ENCODE measurements around the gene PTPRG. TPM values are rescaled to one million over a fixed set of nuclear protein-coding genes. Genes with fewer than 3 reads are reported as not detected.

Gene PTPRG
- total and polyA plus RNA-seq, 2 of the 13 experiments (the other 11 are each of a cell fraction or from before 2014, with no cell fraction given), result 8.0 to 25.3 TPM

DNA sequence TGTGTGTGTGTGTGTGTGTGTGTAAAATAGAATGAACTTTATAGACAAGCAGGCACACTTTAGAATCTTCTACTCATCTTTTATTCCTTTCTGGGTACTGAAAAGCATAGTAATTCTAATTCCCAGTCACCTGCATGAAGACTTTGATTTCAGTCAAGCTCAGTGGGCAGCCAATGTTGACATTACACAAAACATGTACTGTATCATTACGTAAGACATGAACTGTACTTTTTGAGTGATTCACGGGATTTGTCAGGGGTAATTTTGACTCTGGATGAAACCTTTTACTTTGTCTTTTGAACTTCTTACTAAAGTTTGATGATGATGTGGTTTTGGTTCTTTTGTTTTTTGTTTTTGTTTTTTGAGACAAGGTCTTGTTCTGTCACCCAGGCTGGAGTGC lies 38.8 kb downstream of the PTPRG start (continued):
- TF ChIP-seq, protein P1, sequence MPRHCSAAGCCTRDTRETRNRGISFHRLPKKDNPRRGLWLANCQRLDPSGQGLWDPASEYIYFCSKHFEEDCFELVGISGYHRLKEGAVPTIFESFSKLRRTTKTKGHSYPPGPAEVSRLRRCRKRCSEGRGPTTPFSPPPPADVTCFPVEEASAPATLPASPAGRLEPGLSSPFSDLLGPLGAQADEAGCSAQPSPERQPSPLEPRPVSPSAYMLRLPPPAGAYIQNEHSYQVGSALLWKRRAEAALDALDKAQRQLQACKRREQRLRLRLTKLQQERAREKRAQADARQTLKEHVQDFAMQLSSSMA (CRISPR knock-in tag; IDR thresholded peaks at IDR 0.05), result no peak
- TF ChIP-seq SAP130 (CRISPR knock-in tag; IDR thresholded peaks at IDR 0.05; ENCODE audit: low read depth), result peak; percentile 49; the same call in 1 of the 2 replicates
- TF ChIP-seq, protein P2, sequence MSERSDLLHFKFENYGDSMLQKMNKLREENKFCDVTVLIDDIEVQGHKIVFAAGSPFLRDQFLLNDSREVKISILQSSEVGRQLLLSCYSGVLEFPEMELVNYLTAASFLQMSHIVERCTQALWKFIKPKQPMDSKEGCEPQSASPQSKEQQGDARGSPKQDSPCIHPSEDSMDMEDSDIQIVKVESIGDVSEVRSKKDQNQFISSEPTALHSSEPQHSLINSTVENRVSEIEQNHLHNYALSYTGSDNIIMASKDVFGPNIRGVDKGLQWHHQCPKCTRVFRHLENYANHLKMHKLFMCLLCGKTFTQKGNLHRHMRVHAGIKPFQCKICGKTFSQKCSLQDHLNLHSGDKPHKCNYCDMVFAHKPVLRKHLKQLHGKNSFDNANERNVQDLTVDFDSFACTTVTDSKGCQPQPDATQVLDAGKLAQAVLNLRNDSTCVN (CRISPR knock-in tag; IDR thresholded peaks at IDR 0.05; ENCODE audit: borderline replicate concordance), result no peak
- no peak for TF ChIP-seq KLF15 (CRISPR knock-in tag; IDR thresholded peaks at IDR 0.05; ENCODE audit: borderline replicate concordance)
- peak; percentile 45; the same call in 1 of the 2 replicates for TF ChIP-seq HDAC2 (CRISPR knock-in tag; IDR thresholded peaks at IDR 0.05)
- TF ChIP-seq CEBPB (IDR thresholded peaks at IDR 0.05; ENCODE audit: borderline replicate concordance, low read depth, low read length), result peak; percentile 86
- 0 out of 2 replicates have a peak, but pooled peaks have one; percentile 42 for TF ChIP-seq SIX1 (CRISPR knock-in tag; IDR thresholded peaks at IDR 0.05; ENCODE audit: borderline replicate concordance)
- TF ChIP-seq, protein P3, sequence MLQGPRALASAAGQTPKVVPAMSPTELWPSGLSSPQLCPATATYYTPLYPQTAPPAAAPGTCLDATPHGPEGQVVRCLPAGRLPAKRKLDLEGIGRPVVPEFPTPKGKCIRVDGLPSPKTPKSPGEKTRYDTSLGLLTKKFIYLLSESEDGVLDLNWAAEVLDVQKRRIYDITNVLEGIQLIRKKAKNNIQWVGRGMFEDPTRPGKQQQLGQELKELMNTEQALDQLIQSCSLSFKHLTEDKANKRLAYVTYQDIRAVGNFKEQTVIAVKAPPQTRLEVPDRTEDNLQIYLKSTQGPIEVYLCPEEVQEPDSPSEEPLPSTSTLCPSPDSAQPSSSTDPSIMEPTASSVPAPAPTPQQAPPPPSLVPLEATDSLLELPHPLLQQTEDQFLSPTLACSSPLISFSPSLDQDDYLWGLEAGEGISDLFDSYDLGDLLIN (CRISPR knock-in tag; IDR thresholded peaks at IDR 0.05; ENCODE audit: borderline replicate concordance), result no peak
- peak; percentile 45; the same call in 1 of the 2 replicates for TF ChIP-seq ATF7 (IDR thresholded peaks at IDR 0.05)
- no peak for TF ChIP-seq ATF7 (CRISPR knock-in tag; IDR thresholded peaks at IDR 0.05)
- no peak for TF ChIP-seq ZNF431 (CRISPR knock-in tag; IDR thresholded peaks at IDR 0.05; ENCODE audit: borderline replicate concordance, low read depth)
- no peak for TF ChIP-seq CENPT (CRISPR knock-in tag; IDR thresholded peaks at IDR 0.05; ENCODE audit: low read depth)
- TF ChIP-seq NFIB (CRISPR knock-in tag; IDR thresholded peaks at IDR 0.05; ENCODE audit: borderline replicate concordance), result no peak
- TF ChIP-seq, protein P4, sequence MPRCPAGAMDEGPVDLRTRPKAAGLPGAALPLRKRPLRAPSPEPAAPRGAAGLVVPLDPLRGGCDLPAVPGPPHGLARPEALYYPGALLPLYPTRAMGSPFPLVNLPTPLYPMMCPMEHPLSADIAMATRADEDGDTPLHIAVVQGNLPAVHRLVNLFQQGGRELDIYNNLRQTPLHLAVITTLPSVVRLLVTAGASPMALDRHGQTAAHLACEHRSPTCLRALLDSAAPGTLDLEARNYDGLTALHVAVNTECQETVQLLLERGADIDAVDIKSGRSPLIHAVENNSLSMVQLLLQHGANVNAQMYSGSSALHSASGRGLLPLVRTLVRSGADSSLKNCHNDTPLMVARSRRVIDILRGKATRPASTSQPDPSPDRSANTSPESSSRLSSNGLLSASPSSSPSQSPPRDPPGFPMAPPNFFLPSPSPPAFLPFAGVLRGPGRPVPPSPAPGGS (CRISPR knock-in tag; IDR thresholded peaks at IDR 0.05), result no peak
- no peak for TF ChIP-seq ZNF350 (CRISPR knock-in tag; IDR thresholded peaks at IDR 0.05; ENCODE audit: borderline replicate concordance, low read depth)
- TF ChIP-seq, protein P5, sequence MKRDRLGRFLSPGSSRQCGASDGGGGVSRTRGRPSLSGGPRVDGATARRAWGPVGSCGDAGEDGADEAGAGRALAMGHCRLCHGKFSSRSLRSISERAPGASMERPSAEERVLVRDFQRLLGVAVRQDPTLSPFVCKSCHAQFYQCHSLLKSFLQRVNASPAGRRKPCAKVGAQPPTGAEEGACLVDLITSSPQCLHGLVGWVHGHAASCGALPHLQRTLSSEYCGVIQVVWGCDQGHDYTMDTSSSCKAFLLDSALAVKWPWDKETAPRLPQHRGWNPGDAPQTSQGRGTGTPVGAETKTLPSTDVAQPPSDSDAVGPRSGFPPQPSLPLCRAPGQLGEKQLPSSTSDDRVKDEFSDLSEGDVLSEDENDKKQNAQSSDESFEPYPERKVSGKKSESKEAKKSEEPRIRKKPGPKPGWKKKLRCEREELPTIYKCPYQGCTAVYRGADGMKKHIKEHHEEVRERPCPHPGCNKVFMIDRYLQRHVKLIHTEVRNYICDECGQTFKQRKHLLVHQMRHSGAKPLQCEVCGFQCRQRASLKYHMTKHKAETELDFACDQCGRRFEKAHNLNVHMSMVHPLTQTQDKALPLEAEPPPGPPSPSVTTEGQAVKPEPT (CRISPR knock-in tag; IDR thresholded peaks at IDR 0.05; ENCODE audit: low read depth), result no peak
- TF ChIP-seq, protein P6, sequence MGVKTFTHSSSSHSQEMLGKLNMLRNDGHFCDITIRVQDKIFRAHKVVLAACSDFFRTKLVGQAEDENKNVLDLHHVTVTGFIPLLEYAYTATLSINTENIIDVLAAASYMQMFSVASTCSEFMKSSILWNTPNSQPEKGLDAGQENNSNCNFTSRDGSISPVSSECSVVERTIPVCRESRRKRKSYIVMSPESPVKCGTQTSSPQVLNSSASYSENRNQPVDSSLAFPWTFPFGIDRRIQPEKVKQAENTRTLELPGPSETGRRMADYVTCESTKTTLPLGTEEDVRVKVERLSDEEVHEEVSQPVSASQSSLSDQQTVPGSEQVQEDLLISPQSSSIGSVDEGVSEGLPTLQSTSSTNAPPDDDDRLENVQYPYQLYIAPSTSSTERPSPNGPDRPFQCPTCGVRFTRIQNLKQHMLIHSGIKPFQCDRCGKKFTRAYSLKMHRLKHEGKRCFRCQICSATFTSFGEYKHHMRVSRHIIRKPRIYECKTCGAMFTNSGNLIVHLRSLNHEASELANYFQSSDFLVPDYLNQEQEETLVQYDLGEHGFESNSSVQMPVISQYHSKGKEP (CRISPR knock-in tag; IDR thresholded peaks at IDR 0.05), result no peak
- TF ChIP-seq, protein P7, sequence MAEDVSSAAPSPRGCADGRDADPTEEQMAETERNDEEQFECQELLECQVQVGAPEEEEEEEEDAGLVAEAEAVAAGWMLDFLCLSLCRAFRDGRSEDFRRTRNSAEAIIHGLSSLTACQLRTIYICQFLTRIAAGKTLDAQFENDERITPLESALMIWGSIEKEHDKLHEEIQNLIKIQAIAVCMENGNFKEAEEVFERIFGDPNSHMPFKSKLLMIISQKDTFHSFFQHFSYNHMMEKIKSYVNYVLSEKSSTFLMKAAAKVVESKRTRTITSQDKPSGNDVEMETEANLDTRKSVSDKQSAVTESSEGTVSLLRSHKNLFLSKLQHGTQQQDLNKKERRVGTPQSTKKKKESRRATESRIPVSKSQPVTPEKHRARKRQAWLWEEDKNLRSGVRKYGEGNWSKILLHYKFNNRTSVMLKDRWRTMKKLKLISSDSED (CRISPR knock-in tag; IDR thresholded peaks at IDR 0.05), result no peak
- peak; percentile 40; the same call in 1 of the 2 replicates for TF ChIP-seq RARA (CRISPR knock-in tag; IDR thresholded peaks at IDR 0.05)
- TF ChIP-seq IRF2 (CRISPR knock-in tag; IDR thresholded peaks at IDR 0.05), result no peak
- TF ChIP-seq NR2F1 (CRISPR knock-in tag; IDR thresholded peaks at IDR 0.05), result no peak

Data from HepG2 (cell line).